SH-SY5Y (cell line): Measurements from ENCODE around the gene FAM221A.

ENCODE experiments used
- GATA2 ChIP-seq: IDR thresholded peaks from 2 replicates; pipeline ENCODE4 v1.6.1; 2011; ENCODE audit warnings: mild to moderate bottlenecking, low read depth, low read length
- GATA3 ChIP-seq: IDR thresholded peaks from 2 replicates; pipeline ENCODE4 v1.6.1; 2011; ENCODE audit warnings: low read depth, mild to moderate bottlenecking, low read length, moderate library complexity

Gene FAM221A

DNA sequence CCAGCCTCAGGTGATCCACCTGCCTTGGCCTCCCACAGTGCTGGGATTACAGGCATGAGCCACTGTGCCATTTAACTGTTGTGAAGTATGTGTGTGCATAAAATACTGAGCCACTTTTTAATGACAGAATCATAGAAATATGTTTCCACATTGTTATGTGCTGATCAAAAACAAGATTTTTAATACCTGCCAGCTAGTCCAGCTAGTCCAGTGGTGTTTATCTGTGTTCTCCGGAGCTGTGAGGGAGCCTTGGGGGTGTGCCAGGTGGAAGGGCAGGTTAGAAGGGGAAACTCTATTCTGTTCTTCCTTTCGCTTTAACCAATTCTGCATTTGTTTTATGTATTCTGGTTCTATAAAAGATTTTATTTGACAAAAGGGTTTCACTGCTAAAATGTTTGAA, 7.0 kb downstream of the FAM221A start:
- no peak for TF ChIP-seq GATA3
- no peak for TF ChIP-seq GATA2

DNA sequence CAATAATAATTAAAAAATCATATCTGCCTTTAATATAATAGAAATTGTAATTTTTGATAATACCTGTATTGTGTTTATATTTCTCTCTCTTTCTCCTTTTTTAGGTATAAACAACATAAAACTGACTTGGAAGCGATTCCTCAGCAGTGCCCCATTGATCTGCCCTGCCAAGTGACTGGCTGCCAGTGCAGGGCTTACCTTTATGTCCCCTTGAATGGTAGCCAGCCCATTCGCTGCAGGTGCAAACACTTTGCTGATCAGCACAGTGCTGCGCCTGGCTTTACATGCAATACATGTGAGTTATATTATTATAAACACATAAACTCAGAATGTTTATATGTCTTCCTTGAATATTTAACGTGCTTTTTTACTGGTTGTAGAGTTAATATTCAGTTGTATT, 9.2 kb downstream of the FAM221A start:
- TF ChIP-seq GATA3 (no peak), GATA2 (no peak)

DNA sequence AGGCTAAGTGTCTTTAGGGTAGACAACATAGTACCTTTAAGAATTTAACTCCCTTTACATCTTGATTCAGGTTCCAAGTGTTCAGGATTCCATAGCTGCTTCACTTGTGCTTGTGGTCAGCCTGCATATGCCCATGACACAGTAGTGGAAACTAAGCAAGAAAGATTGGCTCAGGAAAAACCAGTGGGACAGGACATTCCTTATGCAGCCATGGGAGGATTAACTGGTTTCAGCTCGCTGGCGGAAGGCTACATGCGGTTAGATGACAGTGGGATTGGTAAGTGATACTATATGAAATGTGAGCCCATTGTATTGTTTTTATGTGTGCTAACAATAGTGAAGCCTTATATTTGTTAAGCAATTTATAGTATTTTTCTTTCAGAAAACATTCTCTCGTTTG, 11.3 kb downstream of the FAM221A start:
- TF ChIP-seq GATA3 (no peak), GATA2 (no peak)

DNA sequence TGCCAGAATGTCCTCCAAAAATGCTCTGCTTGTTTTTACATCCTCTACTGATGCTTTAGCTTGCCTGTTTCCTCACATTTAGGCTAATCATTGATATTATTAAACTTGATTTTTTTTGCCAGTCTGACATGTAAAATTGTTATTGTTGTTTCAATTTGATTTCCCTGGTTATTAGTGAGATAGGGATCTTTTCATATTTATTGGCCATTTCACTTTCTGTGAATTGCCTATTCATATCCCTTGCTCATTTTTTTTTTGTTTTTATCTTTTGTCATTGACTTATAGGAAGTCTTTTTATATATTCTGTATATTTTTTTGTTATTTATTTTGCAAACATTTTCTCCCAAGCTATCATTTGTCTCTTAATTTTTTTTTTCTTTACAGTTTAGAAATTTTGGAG, 13.2 kb downstream of the FAM221A start:
- TF ChIP-seq GATA3 (no peak), GATA2 (no peak)

GRCh38 chr7:23696916-23697441, 17.0 kb downstream of the FAM221A start:
- no peak for TF ChIP-seq GATA2
- no peak for TF ChIP-seq GATA3

GRCh38 chr7:23698822-23699221, 18.8 kb downstream of the FAM221A start:
- TF ChIP-seq GATA2 (no peak), GATA3 (no peak)

DNA sequence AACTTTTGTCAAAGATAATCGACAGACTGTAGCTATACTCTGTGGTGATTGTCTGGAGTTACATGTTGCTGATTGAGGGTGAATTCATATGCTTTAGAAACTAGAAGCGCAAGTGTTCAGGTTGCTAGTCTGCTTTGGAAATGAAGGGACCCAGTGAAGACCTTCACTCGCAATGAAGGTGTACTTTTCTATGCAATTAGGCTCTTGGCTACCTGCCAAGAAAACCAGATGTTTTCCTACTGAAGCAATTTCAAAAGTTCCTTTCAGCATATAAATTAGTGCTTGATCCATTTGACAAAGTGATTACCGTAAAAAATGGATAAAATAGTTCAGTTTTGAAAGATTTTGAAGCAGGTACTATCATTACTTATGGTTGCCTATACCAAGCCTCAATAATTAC, 20.0 kb downstream of the FAM221A start:
- no peak for TF ChIP-seq GATA3
- no peak for TF ChIP-seq GATA2

GRCh38 chr7:23709081-23709750, 29.2 kb downstream of the FAM221A start:
- TF ChIP-seq GATA2 (no peak), GATA3 (no peak)

DNA sequence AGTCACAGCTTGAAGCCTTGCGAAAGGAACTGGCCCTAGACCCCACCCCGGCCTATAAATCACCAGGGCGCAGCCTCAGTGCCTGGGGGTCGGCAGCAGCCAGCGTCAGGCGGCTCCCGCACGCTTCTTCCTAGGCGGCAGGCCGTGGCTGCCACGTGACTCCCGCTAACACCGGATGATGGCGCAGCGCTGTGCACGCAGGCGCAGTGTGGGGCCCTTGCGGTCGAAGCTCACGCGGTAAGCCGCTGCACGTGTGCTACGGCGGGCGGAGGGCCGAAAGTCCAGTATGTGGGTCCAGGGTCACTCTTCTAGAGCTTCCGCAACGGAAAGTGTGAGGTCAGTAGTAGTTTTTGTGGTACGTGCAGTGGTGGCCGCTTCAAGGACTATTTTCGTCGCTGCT, 30.0 kb downstream of the FAM221A start, which contains the start of gene STK31:
Gene STK31 (plus strand): TSS at position 220 of the 400 bp plus-strand sequence. CDS start 67 bp downstream, at position 287.
- TF ChIP-seq GATA3 (no peak), GATA2 (no peak)

GRCh38 chr7:23712368-23713284, 32.6 kb downstream of the FAM221A start:
- TF ChIP-seq GATA3 = no peak

DNA sequence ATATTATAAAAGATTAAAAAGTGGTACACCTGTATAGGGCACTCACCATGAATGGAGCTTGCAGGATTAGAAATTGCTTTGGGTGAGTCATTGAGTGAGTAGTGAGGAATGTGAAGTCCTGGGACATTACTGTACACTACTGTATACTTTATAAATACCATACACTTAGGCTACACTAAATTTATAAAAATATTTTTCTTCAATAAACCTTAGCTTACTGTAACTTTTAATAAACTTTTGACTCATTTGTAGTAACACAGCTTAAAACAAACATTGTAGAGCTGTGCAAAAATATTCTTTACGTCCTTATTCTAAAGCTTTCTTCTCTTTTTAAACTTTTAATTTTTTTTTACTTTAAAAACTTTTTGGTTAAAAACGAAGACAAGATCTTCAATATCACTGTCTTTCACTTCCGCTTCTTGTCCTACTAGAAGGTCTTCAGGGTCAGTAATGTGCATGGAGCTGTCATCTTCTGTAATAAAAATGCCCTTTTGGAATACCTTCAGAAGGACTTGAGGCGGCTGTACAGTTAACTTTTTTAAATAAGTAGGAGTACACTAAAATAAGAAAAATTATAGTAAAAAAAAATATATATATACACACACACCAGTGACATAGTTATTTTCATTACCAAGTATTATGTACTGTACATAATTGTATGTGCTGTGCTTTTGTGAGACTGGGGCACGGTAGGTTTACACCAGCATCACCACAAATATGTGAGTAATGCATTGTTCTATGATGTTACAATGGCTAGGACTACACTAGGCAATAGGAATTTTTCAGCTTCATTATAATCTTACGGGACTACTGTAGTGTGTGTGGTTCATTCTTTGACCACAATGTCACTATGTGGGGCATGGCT, 33.5 kb downstream of the FAM221A start:
- TF ChIP-seq GATA2 = no peak
- TF ChIP-seq GATA3 = no peak

DNA sequence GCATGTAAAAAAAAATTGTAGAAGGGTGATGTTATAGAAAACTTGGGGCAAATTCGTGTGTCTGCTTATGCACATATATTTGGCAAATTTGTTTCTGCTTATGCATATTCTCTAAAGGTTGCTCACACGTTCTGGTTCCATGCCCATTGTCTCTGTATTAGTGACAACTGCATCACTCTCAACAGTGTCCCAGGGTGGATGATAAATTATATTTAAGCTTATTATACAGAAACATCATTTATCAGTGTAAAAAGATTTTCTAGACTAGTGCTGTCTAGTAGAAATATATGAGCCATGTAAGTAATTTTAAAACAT, 34.1 kb downstream of the FAM221A start:
- no peak for TF ChIP-seq GATA3
- TF ChIP-seq GATA2 = no peak

DNA sequence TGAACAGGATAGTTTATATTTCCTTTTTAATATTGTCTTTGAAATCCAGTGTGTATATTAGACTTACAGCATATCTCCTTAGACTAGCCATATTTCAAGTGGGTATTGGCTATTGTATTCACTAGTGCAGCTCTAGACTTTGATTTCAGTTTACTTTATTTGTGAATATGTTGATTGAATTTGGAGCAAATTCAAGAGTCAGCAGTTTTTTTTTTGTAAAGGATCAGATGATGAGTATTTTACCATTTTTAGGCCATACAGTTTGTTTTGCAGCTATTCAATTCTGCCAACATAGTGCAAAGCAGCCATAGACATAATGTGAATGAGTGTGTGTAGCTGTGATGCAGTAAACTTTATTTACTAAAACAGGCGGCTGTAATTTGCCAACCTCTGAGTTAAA, 34.6 kb downstream of the FAM221A start:
- TF ChIP-seq GATA3 (no peak), GATA2 (no peak)

GRCh38 chr7:23715099-23715498, 35.1 kb downstream of the FAM221A start:
- TF ChIP-seq GATA3 = no peak
- no peak for TF ChIP-seq GATA2

DNA sequence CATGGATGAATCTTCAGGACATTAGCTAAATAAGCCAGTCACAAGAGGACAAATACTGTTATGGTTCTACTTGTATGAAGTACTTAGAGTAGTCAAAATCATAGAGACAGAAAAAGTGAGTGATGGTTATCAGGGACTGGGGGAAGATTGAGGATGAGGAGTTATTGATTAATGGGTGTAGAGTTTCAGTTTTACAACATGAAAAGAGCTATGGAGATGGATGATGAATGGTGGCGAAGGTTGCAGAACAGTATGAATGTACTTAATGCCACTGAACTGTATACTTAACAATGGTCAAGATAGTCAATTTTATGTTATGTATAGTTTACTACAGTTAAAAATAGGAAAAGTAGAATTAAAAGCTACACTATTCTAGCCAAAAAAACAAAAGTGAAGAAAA, 37.8 kb downstream of the FAM221A start:
- TF ChIP-seq GATA2 (no peak), GATA3 (no peak)
